K562 (cell line): ENCODE data around the gene KIFC3. TPM values are rescaled to one million over a fixed set of nuclear protein-coding genes. Genes with fewer than 3 reads are reported as not detected.

Experiments
- ATAC-seq: fragments of 200-7000 bp; cut with Tn5 transposase; 3 replicates; pipeline ENCODE4 v1.9.1; 2020; ENCODE audit warnings: moderate library complexity
- BruUV-seq: library from RNA; stranded (reverse); fragments of 400-500 nt; replicated peaks from 2 replicates; lab custom pipeline; 2021; lab: Mats Ljungman, UMichigan
- CTCF ChIA-PET: fragments of 300-600 bp; formaldehyde crosslinking; extraction: SDS; loops from one replicate; lab custom pipeline; 2021; ENCODE audit warnings: low intra/inter-chr PET ratio; lab: Yijun Ruan, JAX
- POLR2A ChIA-PET: fragments of 300-600, 350-650 bp; sonication (Branson Sonifier 250); formaldehyde crosslinking; extraction: SDS; loops from one replicate; lab custom pipeline; 2021; ENCODE audit warnings: antibody characterized with exemption, inconsistent platforms; lab: Yijun Ruan, JAX
- DNase-seq, 4 experiments: peaks; one replicate each; pipeline versions ENCODE4 v3.0.0 to v3.0.0-alpha.2; 2011 to 2018; ENCODE audit warnings: low spot score in 3 of 4, mixed read lengths in 3 of 4; ENCODE audit errors: extremely low read depth in 1 of 4
- FAIRE-seq: peaks from 2 replicates; lab custom pipeline; 2011; peaks lifted over from hg19 to GRCh38; lab: Jason Lieb, UNC
- H2AFZ ChIP-seq: 2 replicates; pipeline ENCODE4 v1.6.0; 2011; ENCODE audit warnings: low read depth, low read length, control low read depth, inconsistent platforms
- H3K27ac ChIP-seq: fragments of 200-600 bp; 3 replicates; pipeline ENCODE4 v1.8.0; 2011; ENCODE audit warnings: low read depth, mild to moderate bottlenecking, control low read depth, inconsistent platforms, low read length, moderate library complexity, mixed read lengths; ENCODE audit errors: extremely low read depth
- H3K27me3 ChIP-seq, 2 experiments: fragments of 300-600 bp in 1 of 2; 2 replicates in 1 of 2; 3 replicates in 1 of 2; pipeline versions ENCODE4 v1.6.0 to v1.8.0; 2011; ENCODE audit warnings: inconsistent platforms in 2 of 2, low read length in 2 of 2, mild to moderate bottlenecking in 1 of 2, mixed read lengths in 1 of 2, moderate library complexity in 1 of 2; ENCODE audit not compliant: control insufficient read depth in 2 of 2, insufficient read depth in 2 of 2
- H3K36me3 ChIP-seq: fragments of 300-600 bp; 3 replicates; pipeline ENCODE4 v1.8.0; 2011; ENCODE audit warnings: mild to moderate bottlenecking, low read length, inconsistent platforms; ENCODE audit not compliant: control insufficient read depth, insufficient read depth
- H3K4me1 ChIP-seq, 2 experiments: fragments of 200-600 bp in 1 of 2; replicated peaks in 1 of 2; 2 replicates in 1 of 2; 3 replicates in 1 of 2; pipeline versions ENCODE4 v1.5.1 to v1.8.0; 2011; ENCODE audit warnings: inconsistent platforms in 2 of 2, low read length in 2 of 2, mild to moderate bottlenecking in 1 of 2, mixed read lengths in 1 of 2, moderate library complexity in 1 of 2; ENCODE audit not compliant: control insufficient read depth in 2 of 2, insufficient read depth in 2 of 2
- H3K4me2 ChIP-seq: 2 replicates; pipeline ENCODE4 v1.6.1; 2011; ENCODE audit warnings: low read length, control low read depth, inconsistent platforms, mixed read lengths; ENCODE audit not compliant: insufficient read depth
- H3K4me3 ChIP-seq: fragments of 200-600 bp; sonication (generic), shearing (Covaris generic); 2 replicates; pipeline ENCODE4 v1.5.1; 2016; ENCODE audit warnings: control low read depth, inconsistent platforms
- H3K79me2 ChIP-seq: fragments of 200-600 bp; 3 replicates; pipeline ENCODE4 v1.8.0; 2011; ENCODE audit warnings: low read length, inconsistent platforms; ENCODE audit not compliant: control insufficient read depth, insufficient read depth
- H3K9ac ChIP-seq, 2 experiments: 2 replicates each; pipeline versions ENCODE4 v1.6.0 to v1.6.1; 2011; ENCODE audit warnings: low read depth in 2 of 2, low read length in 2 of 2, control low read depth in 1 of 2, inconsistent platforms in 1 of 2, mild to moderate bottlenecking in 1 of 2, mixed read lengths in 1 of 2; ENCODE audit not compliant: insufficient read depth in 1 of 2
- H3K9me1 ChIP-seq: one replicate; pipeline ENCODE4 v1.6.0; 2011; ENCODE audit warnings: inconsistent platforms, mild to moderate bottlenecking, low read length, moderate library complexity; ENCODE audit not compliant: control insufficient read depth, insufficient read depth
- H3K9me3 ChIP-seq: replicated peaks from 2 replicates; pipeline ENCODE4 v1.5.1; 2011; ENCODE audit warnings: low read depth, low read length, inconsistent platforms; ENCODE audit not compliant: control insufficient read depth, insufficient read depth
- H4K20me1 ChIP-seq: replicated peaks from 2 replicates; pipeline ENCODE4 v1.6.1; 2011; ENCODE audit warnings: low read length, inconsistent platforms, mixed read lengths; ENCODE audit not compliant: control insufficient read depth, insufficient read depth
- ATF4 ChIP-seq: fragments of 450-650 bp; formaldehyde crosslinking; IDR thresholded peaks from 2 replicates; pipeline ENCODE4 v1.4.0; 2022; ENCODE audit warnings: mild to moderate bottlenecking, moderate library complexity
- CBX2 ChIP-seq: fragments of 200-600 bp; sonication (generic); IDR thresholded peaks from one replicate; pipeline ENCODE4 v1.6.1; 2012; ENCODE audit warnings: mild to moderate bottlenecking, low read length, inconsistent platforms; ENCODE audit not compliant: insufficient read depth, poor library complexity, severe bottlenecking
- MAZ ChIP-seq, 2 experiments: fragments of 450-650 bp in 1 of 2; sonication (generic) in 1 of 2; formaldehyde crosslinking; IDR thresholded peaks in 1 of 2; conservative IDR thresholded peaks in 1 of 2; 2 replicates each; pipeline versions ENCODE4 v1.4.0 to v1.5.0; 2020; ENCODE audit warnings: mild to moderate bottlenecking in 1 of 2, missing genetic modification reagents in 1 of 2
- MCM7 ChIP-seq, 2 experiments: fragments of 450-650 bp; IDR thresholded peaks; 2 replicates each; pipeline ENCODE4 v1.6.1; 2016 to 2018
- SMAD1 ChIP-seq: fragments of 150-350 bp; IDR thresholded peaks from 2 replicates; pipeline ENCODE4 v1.6.1; 2014; ENCODE audit warnings: low read length, low read depth; ENCODE audit not compliant: partially characterized antibody
- SMARCC2 ChIP-seq: fragments of 450-650 bp; IDR thresholded peaks from 2 replicates; pipeline ENCODE4 v1.6.1; 2017; ENCODE audit warnings: antibody characterized with exemption, moderate library complexity, mild to moderate bottlenecking, low read depth
- SRSF9 ChIP-seq: fragments of 200-400 bp; formaldehyde crosslinking; IDR thresholded peaks from 2 replicates; pipeline ENCODE4 v1.6.1; 2017; ENCODE audit warnings: low read depth, low read length, borderline replicate concordance
- ZC3H11A ChIP-seq: IDR thresholded peaks from 2 replicates; pipeline ENCODE4 v1.6.1; 2012; ENCODE audit warnings: low read depth, low read length, improper control_type of control experiment
- ZNF184 ChIP-seq: sonication (generic); formaldehyde crosslinking; IDR thresholded peaks from 2 replicates; pipeline ENCODE4 v1.5.0; 2020; ENCODE audit warnings: missing genetic modification reagents
- ZNF24 ChIP-seq: fragments of 450-650 bp; IDR thresholded peaks from 2 replicates; pipeline ENCODE4 v1.6.1; 2016
- ZNF57 ChIP-seq: fragments of 450-650 bp; formaldehyde crosslinking; IDR thresholded peaks from 2 replicates; pipeline ENCODE4 v1.4.0; 2020; ENCODE audit warnings: mild to moderate bottlenecking, moderate library complexity
- WGBS: fragments of 100-300 bp; shearing (Covaris generic); methylation state at CpG from one replicate; pipeline ENCODE4 v1.1.6; 2016; ENCODE audit warnings: low coverage, mixed read lengths; ENCODE audit not compliant: insufficient coverage; ENCODE audit errors: missing lambda C conversion rate; 5-methylcytosine and 5-hydroxymethylcytosine counted together
- in situ Hi-C: fragments of 300-500 bp; cut with MboI; formaldehyde crosslinking; loops from 4 replicates; pipeline ENCODE4 v1.15.0; 2018; ENCODE audit warnings: inconsistent platforms, mixed read lengths
- intact Hi-C: fragments of 100-400 bp; cut with micrococcal nuclease; formaldehyde crosslinking; loops from 2 replicates; pipeline ENCODE4 v1.14.2; 2022
- polyA plus RNA-seq, 8 experiments: library from polyadenylated mRNA; depleted of rRNA in 4 of 8; stranded (reverse) in 5 of 8; unstranded in 3 of 8; fragments of >200 nt; fragmentation: Nextera tagmentation in 2 of 8; fragmentation: Illumina TruSeq in 1 of 8; extraction: Ambion mirVana in 2 of 8; extraction: Trizol in 1 of 8; gene quantifications; 2 replicates each; pipeline versions ENCODE4 v1.2.1 to v1.2.3, GENCODE V29; 2011 to 2014; ENCODE audit warnings: inconsistent platforms in 1 of 8, missing spikeins in 1 of 8
- total RNA-seq, 7 experiments: library from RNA; depleted of rRNA in 6 of 7; stranded (reverse); fragments of >200 nt in 6 of 7; fragmentation: Illumina TruSeq in 2 of 7; extraction: Trizol in 2 of 7; gene quantifications; 2 replicates each; pipeline versions ENCODE4 v1.2.1 to v1.2.3, GENCODE V29; 2011 to 2021; ENCODE audit warnings: low replicate concordance in 1 of 7
- TF ChIP-seq, protein P1 (sequence below): fragments of 250-450 bp; sonication (Bioruptor Pico); IDR thresholded peaks from 2 replicates; pipeline ENCODE4 v1.5.0; 2020; ENCODE audit warnings: mild to moderate bottlenecking, borderline replicate concordance

KIFC3 gene
- total and polyA plus RNA-seq, 9 of the 15 experiments (the other 6 are each of a cell fraction or from before 2014, with no cell fraction given): 0.23 to 105 (median 26.2) TPM

DNA sequence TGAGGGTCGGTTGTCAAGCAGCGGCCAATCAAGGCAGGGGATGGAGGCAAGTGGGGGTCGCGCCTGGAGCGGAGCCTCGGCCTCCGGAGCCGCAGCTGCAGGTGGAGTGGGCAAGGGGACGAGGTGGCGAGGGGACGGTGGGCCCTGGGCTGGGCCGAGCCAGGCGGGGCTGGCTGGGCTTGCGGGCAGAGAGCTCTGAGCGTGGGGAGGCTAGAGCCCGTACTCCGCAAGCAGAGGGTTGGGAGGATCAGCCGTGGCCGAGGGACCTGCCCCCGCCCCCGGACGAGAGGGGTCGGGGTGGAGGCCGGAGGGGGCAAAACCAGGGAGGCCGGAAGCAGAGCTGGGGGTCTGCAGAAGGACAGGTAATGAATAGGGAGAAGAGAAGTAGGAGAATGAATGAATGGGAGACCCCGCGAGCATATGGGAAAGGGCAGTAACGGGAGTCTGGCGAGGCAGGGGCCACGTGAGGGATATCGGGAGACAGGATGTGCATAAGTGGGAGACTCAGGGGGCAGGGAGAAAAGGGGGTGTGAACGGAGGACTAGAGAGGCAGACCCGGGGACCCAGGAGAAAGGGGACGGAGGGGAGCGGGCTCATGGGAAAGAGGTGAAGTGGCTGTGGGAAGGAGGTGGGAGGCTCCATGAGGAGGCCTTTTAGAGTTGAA is 66.4 kb downstream of the KIFC3 start, which contains the start of gene KATNB1 (continued):
- TF ChIP-seq, protein P1, sequence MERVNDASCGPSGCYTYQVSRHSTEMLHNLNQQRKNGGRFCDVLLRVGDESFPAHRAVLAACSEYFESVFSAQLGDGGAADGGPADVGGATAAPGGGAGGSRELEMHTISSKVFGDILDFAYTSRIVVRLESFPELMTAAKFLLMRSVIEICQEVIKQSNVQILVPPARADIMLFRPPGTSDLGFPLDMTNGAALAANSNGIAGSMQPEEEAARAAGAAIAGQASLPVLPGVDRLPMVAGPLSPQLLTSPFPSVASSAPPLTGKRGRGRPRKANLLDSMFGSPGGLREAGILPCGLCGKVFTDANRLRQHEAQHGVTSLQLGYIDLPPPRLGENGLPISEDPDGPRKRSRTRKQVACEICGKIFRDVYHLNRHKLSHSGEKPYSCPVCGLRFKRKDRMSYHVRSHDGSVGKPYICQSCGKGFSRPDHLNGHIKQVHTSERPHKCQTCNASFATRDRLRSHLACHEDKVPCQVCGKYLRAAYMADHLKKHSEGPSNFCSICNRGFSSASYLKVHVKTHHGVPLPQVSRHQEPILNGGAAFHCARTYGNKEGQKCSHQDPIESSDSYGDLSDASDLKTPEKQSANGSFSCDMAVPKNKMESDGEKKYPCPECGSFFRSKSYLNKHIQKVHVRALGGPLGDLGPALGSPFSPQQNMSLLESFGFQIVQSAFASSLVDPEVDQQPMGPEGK: no peak
- TF ChIP-seq ZNF24 (no peak), ZC3H11A (no peak), ATF4 (CRISPR knock-in tag) (no peak)

DNA sequence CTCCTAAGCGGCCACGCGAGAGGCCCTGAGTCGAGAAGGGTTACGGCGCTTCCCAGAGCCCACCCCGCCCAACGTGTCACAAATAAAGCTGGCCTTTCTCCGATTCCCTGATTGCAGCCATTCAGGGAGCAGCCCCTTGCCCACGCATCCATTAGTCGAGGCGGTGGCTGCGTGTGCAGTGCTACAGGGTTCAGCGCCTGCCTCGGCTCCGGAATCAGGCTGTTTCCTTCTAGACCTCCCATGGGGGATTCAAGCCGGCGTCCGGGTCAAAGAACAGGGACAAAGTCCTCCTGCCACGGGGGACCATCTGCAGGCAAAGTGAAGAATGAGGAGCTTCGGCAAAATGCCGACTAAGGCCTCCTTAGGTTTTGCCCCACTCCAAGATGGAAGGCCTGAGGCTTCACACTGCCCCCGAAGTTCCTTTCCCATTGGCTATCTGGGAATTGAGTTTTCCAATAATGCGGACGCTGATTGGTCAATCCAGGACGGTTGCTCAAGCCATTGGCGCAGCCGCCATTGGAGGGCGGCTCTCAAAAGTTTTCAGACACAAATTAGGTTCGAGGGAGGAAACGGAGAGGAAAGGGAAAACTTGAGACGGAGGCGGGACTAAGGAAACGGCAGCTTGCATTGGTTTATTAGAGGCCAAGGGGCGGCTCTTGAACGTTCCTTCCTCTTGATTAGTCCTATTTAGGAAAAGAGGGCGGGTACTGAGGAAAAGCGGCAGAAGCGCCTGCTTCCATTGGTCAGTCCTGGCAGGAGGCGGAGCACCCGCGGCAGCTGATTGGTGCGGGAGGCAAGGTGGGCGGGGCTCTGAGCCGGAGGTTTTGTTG is 67.2 kb downstream of the KIFC3 start:
- Histone ChIP-seq H3K79me2 (peaks cover 17% of the 10 kb centered on the region), H3K27me3 (no peaks in the 10 kb centered on the region), H3K27ac (peak overlapping the region; percentile 86), H3K4me2 (peak overlapping the region; percentile 88), H3K9me1 (no peaks in the 10 kb centered on the region), H3K36me3 (peaks cover 12% of the 10 kb centered on the region; the same call in 1 of the 3 replicates), H3K4me3 (peak overlapping the region; percentile 67), H3K9ac (peak overlapping the region; percentile 89 to 100), H2AFZ (peak overlapping the region; percentile 84), H4K20me1 (no peaks in the 10 kb centered on the region), H3K4me1 (peaks cover 10 to 40% of the 10 kb centered on the region in 2 experiments; a peak in 3 of 5 replicates), H3K9me3 (0 out of 2 replicates have a peak, but pooled peaks cover 3% of the 10 kb centered on the region)
- ATAC-seq (peak; percentile 94), DNase-seq (peak; percentile 98 to 100 (median 99)), FAIRE-seq (peak; percentile 100)
- ChIA-PET CTCF (interaction anchor here (3.6 kb wide), 1 partner anchor 87 kb away, joined by 19 read pairs; no protein-coding TSS in a partner anchor), POLR2A (interaction anchor here (0.6 to 3.3 kb wide), 23 partner anchors 8 to 962 kb away, joined by 3 to 12 read pairs (median 4); partner anchors contain the start of gene DRC7)
- BruUV-seq: TSS peak; percentile 93
- in situ Hi-C loops (no loop called here), intact Hi-C loops (loop anchor here (5.0 to 10.0 kb wide), 3 partner anchors 43 to 270 kb away; partner anchors contain the start of genes DRC7, USB1 and ZNF319)
- under 1% methylated on average over 43 of the region's 45 CpGs for WGBS
- no peak for TF ChIP-seq ZNF57 (CRISPR knock-in tag)
- peak; percentile 9 to 44; a peak in 1 of 4 replicates for TF ChIP-seq MAZ (CRISPR knock-in tag; conservative IDR thresholded peaks at IDR 0.05 in 1 of 2, IDR thresholded peaks at IDR 0.05 in 1 of 2)
- no peak for TF ChIP-seq MCM7 (IDR thresholded peaks at IDR 0.05)
- TF ChIP-seq SRSF9: no peak
- TF ChIP-seq SMARCC2: no peak
- TF ChIP-seq ZNF184 (CRISPR knock-in tag): no peak
- TF ChIP-seq CBX2: no peak
- TF ChIP-seq SMAD1: no peak
